Adrenal gland (tissue), 12 donors: ENCODE data around the gene SLC5A9. TPM values are rescaled to one million over a fixed set of nuclear protein-coding genes. Genes with fewer than 3 reads are reported as not detected.
"Not testable (repeated sequence)": the region's sequence is repeated elsewhere in the genome, so short reads cannot be mapped to it uniquely, and the experiment has no call there.

Experiments used
- DNase-seq, 7 donors: peaks; one replicate each; pipeline ENCODE4 v3.0.0-alpha.2; 2019 to 2020
- H3K27ac ChIP-seq, 5 donors: fragments of 200-600 bp; sonication (generic) in 4 of 5; 1 replicate in 3 of 5; 2 replicates in 2 of 5; pipeline versions ENCODE4 v1.5.1 to v1.8.0; 2016 to 2020; ENCODE audit warnings: mild to moderate bottlenecking in 1 of 5
- H3K27me3 ChIP-seq: fragments of 200-600 bp; 2 replicates; pipeline ENCODE4 v1.8.0; 2021
- H3K36me3 ChIP-seq, 2 donors: fragments of 200-600 bp; replicated peaks in 1 of 2; 1 replicate in 1 of 2; 2 replicates in 1 of 2; pipeline versions ENCODE4 v1.5.1 to v1.8.0; 2018 to 2022
- H3K4me1 ChIP-seq, 2 donors: fragments of 200-600 bp; replicated peaks in 1 of 2; 1 replicate in 1 of 2; 2 replicates in 1 of 2; pipeline versions ENCODE4 v1.5.1 to v1.8.0; 2018 to 2021
- H3K4me3 ChIP-seq, 4 donors: fragments of 200-600 bp; sonication (generic) in 3 of 4; one replicate each; pipeline ENCODE4 v1.5.1; 2016 to 2018
- H3K9me3 ChIP-seq, 3 donors: fragments of 200-600 bp; sonication (generic) in 1 of 3; replicated peaks in 1 of 3; 1 replicate in 2 of 3; 2 replicates in 1 of 3; pipeline versions ENCODE4 v1.5.1 to v1.8.0; 2016 to 2021
- CTCF ChIP-seq, 6 experiments: fragments of 450-650 bp in 4 of 6; fragments of 200-600 bp in 2 of 6; sonication (generic) in 1 of 6; IDR thresholded peaks; 1 replicate in 5 of 6; 2 replicates in 1 of 6; pipeline versions ENCODE4 v1.5.1 to v1.8.0; 2016 to 2021; ENCODE audit warnings: antibody characterized with exemption in 6 of 6, mild to moderate bottlenecking in 2 of 6, moderate library complexity in 1 of 6
- POLR2A ChIP-seq, 2 donors: fragments of 450-650 bp; IDR thresholded peaks; one replicate each; pipeline ENCODE4 v1.6.1; 2017; ENCODE audit warnings: antibody characterized with exemption in 2 of 2, mild to moderate bottlenecking in 2 of 2, moderate library complexity in 1 of 2
- WGBS, 4 donors: extraction: QIAGEN DNeasy Blood & Tissue Kit in 2 of 4; methylation state at CpG; one replicate each; pipeline versions ENCODE4 v1.1.5 to v1.1.7; 2013 to 2017; 5-methylcytosine and 5-hydroxymethylcytosine counted together
- intact Hi-C, 2 donors: fragments of 100-400 bp; cut with DNase I; formaldehyde crosslinking; loops; one replicate each; pipeline versions ENCODE4 v1.14.1 to v1.15.0; 2022 to 2023
- polyA plus RNA-seq, 3 donors: library from polyadenylated mRNA; stranded (reverse); fragments of 200-250 nt in 2 of 3; fragments of 350-450 nt in 1 of 3; fragmentation: Illumina TruSeq in 1 of 3; extraction: RNeasy Lipid Tissue Mini Kit (QIAGEN cat#74804) in 1 of 3; gene quantifications; one replicate each; pipeline ENCODE4 v1.2.3, GENCODE V29; 2013 to 2014
- total RNA-seq, 9 donors: library from RNA; depleted of rRNA in 4 of 9; stranded (reverse); fragments of >200 nt in 4 of 9; fragments of 120-200 nt in 1 of 9; fragmentation: NEBNext Ultra II Directional in 1 of 9; extraction: Animal tissue kit (Norgen Biotek cat#: 25700) in 1 of 9; gene quantifications; one replicate each; pipeline versions ENCODE4 v1.1.0 to v1.2.4, GENCODE V29; 2013 to 2023
- donor health status: healthy with polysubstance abuse.
- donor health status: Bipolar disorder and iron deficiency.
- donor health status: DM: yes; HTN: yes; CAD: no.
- donor health status: DM: no; HTN: no; CAD: no.
- donor health status: DM: no; HTN: no; CAD: no.
- donor health status: DM: yes; HTN: yes; CAD: no.

Gene SLC5A9
- total and polyA plus RNA-seq, 12 donors = 0.11 to 0.83 (median 0.22) TPM; not detected in 3

GRCh38 chr1:48258106-48258505, 35.6 kb downstream of the SLC5A9 start:
- Histone ChIP-seq H3K27ac (no peak overlapping the region), H3K27me3 (no peaks in the 10 kb centered on the region), H3K4me3 (no peak overlapping the region), H3K4me1 (no peaks in the 10 kb centered on the region), H3K36me3 (no peaks in the 10 kb centered on the region), H3K9me3 (no peaks in the 10 kb centered on the region)
- TF ChIP-seq POLR2A (IDR thresholded peaks at IDR 0.05) = no peak
- TF ChIP-seq CTCF (IDR thresholded peaks at IDR 0.05) = no peak
- no peak for DNase-seq
- 93 to 100% (median 96%) methylated on average over 1 of the region's 1 CpG for WGBS, 4 donors
- intact Hi-C loops = no loop called here

- H3K36me3 ChIP-seq = no peaks in the 10 kb centered on the region
- H3K27ac ChIP-seq = no peak overlapping the region
- H3K4me3 ChIP-seq = no peak overlapping the region
- intact Hi-C loops = no loop called here
- no peak for DNase-seq
- TF ChIP-seq POLR2A (IDR thresholded peaks at IDR 0.05) = no peak
- TF ChIP-seq CTCF (IDR thresholded peaks at IDR 0.05) = no peak
- no peaks in the 10 kb centered on the region for H3K9me3 ChIP-seq
- H3K27me3 ChIP-seq = no peaks in the 10 kb centered on the region
- H3K4me1 ChIP-seq = no peaks in the 10 kb centered on the region
These were observed 39.4 kb downstream of the SLC5A9 start for GRCh38 chr1:48261881-48262400.

- intact Hi-C loops = no loop called here
- Histone ChIP-seq H3K36me3 (no peaks in the 10 kb centered on the region), H3K4me3 (no peak overlapping the region), H3K27me3 (no peaks in the 10 kb centered on the region), H3K9me3 (no peaks in the 10 kb centered on the region), H3K27ac (no peak overlapping the region), H3K4me1 (no peaks in the 10 kb centered on the region)
- WGBS, 4 donors = 61 to 68% (median 64%) methylated on average over 1 of the region's 1 CpG
- TF ChIP-seq POLR2A (IDR thresholded peaks at IDR 0.05) (no peak), CTCF (IDR thresholded peaks at IDR 0.05) (no peak)
- DNase-seq = no peak
These were observed 40.5 kb downstream of the SLC5A9 start for GRCh38 chr1:48263041-48263440.

GRCh38 chr1:48266576-48266975, 44.1 kb downstream of the SLC5A9 start:
- H3K36me3 ChIP-seq = no peaks in the 10 kb centered on the region
- intact Hi-C loops = no loop called here
- H3K4me1 ChIP-seq = no peaks in the 10 kb centered on the region
- WGBS, 4 donors = 72 to 83% (median 79%) methylated on average over 2 of the region's 2 CpGs
- DNase-seq = no peak
- no peak overlapping the region for H3K27ac ChIP-seq
- H3K4me3 ChIP-seq = no peak overlapping the region
- no peaks in the 10 kb centered on the region for H3K9me3 ChIP-seq
- no peaks in the 10 kb centered on the region for H3K27me3 ChIP-seq
- no peak for TF ChIP-seq CTCF (IDR thresholded peaks at IDR 0.05)
- no peak for TF ChIP-seq POLR2A (IDR thresholded peaks at IDR 0.05)

GRCh38 chr1:48277437-48277836, 54.9 kb downstream of the SLC5A9 start:
- H3K4me1 ChIP-seq, H3K36me3 ChIP-seq, H3K27me3 ChIP-seq, DNase-seq, intact Hi-C loops, H3K4me3 ChIP-seq, H3K9me3 ChIP-seq, H3K27ac ChIP-seq: not testable (repeated sequence)
- 89 to 96% (median 95%) methylated on average over 6 to 10 of the region's 10 CpGs; no CpG with 5 or more reads in 1 of the 4 donors for WGBS, 4 donors

GRCh38 chr1:48282329-48282728, 59.8 kb downstream of the SLC5A9 start:
- intact Hi-C loops, H3K36me3 ChIP-seq, H3K9me3 ChIP-seq, H3K27me3 ChIP-seq, DNase-seq, H3K27ac ChIP-seq, H3K4me1 ChIP-seq, H3K4me3 ChIP-seq: not testable (repeated sequence)

- WGBS, 4 donors = 77 to 85% (median 82%) methylated on average over 6 to 10 of the region's 10 CpGs
- H3K27ac ChIP-seq, H3K4me1 ChIP-seq, H3K9me3 ChIP-seq, H3K4me3 ChIP-seq, intact Hi-C loops, DNase-seq, H3K36me3 ChIP-seq, H3K27me3 ChIP-seq: not testable (repeated sequence)
These were observed 62.3 kb downstream of the SLC5A9 start for GRCh38 chr1:48284696-48285420.
